CD4-positive, alpha-beta T cell treated with Interleukin-6 at 100 ng/mL for 8 hours (primary cell): Measurements from ENCODE around the gene CACNB2.

Experiments used
- DNase-seq: peaks from one replicate; pipeline ENCODE4 v3.0.0-alpha.2; 2020; ENCODE audit warnings: mixed read lengths, low spot score

CACNB2 gene

GRCh38 chr10:18140149-18140956 is at the start of gene CACNB2:
CACNB2 (plus strand) TSS chr10:18140424.
- DNase-seq = no peak

- DNase-seq = no peak
Observed at GRCh38 chr10:18094332-18094731, 45.9 kb upstream of the CACNB2 start.

- DNase-seq = no peak
Observed at GRCh38 chr10:18094793-18095192, 45.4 kb upstream of the CACNB2 start.

GRCh38 chr10:18097524-18097923 is 42.7 kb upstream of the CACNB2 start:
- no peak for DNase-seq

GRCh38 chr10:18098201-18098600 is 42.0 kb upstream of the CACNB2 start:
- DNase-seq = no peak

GRCh38 chr10:18099415-18099814 is 40.8 kb upstream of the CACNB2 start:
- DNase-seq = no peak

DNA sequence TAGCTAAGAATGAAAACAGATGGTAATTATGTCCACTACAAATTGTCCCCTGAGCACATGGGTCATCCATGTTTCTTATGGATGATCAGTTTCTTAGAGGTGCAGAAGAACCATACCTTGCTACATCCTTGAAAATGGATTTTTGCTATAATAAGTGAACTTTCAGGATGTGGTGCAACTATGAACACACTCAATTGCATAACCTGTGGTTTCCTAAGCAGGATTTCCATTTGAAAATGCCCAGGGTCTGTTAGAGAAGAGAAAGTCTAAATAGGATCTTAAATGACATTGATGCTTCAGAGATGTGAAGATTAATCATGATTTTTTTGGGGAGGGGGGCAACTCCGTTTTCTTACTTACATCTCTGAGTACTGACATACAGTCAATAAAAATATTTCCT is 39.6 kb upstream of the CACNB2 start:
- DNase-seq = no peak

- no peak for DNase-seq
Observed at GRCh38 chr10:18102404-18102803, 37.8 kb upstream of the CACNB2 start.

DNA sequence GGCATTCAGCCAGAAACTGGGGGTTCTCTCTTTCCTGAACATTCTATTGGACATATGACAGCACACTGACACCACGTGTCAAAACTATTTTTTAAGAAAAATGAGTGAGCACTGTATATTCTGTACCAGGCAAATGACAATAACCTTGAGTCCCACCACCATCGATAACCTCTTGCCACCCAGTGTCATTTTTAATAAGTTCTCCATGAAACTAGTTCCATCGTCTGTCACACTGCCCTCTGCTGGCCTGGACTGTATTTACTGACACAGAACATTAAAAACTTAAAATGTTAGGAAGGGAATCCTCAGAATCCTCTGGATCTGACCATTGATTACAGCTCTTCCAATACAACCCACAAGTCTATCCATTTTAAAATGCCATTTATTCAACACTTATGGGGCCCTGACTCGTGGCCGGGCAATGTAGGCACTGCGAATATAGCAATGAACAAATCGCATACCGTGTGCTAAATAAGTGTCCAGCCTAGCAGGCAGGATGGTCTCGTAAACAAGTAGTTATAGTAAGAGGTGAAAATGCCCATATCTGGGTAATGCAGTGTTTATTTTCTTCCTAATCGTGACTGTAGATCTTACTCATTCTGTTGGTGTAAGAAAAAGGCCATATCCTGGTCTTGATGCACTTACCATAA is 35.9 kb upstream of the CACNB2 start:
- DNase-seq = no peak

GRCh38 chr10:18109341-18109870 is 30.8 kb upstream of the CACNB2 start:
- DNase-seq = no peak

GRCh38 chr10:18113881-18114280 is 26.3 kb upstream of the CACNB2 start:
- no peak for DNase-seq

GRCh38 chr10:18117276-18117675 is 22.9 kb upstream of the CACNB2 start:
- no peak for DNase-seq

GRCh38 chr10:18122753-18123152 is 17.5 kb upstream of the CACNB2 start:
- no peak for DNase-seq

DNA sequence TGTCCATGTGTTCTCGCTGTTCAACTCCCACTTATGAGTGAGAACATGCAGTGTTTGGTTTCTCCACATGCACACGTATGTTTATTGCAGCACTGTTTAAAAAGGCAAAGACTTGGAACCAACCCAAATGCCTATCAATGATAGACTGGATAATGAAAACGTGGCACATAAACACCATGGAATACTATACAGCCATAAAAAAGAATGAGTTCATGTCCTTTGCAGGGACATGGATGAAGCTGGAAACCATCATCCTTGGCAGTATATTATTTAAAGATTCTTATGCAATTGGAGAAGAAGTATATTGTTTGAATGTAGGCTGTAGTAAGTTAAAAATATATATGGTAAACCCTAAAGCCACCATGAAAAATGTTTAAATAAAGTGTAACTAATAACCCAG is 7.2 kb upstream of the CACNB2 start:
- no peak for DNase-seq

DNA sequence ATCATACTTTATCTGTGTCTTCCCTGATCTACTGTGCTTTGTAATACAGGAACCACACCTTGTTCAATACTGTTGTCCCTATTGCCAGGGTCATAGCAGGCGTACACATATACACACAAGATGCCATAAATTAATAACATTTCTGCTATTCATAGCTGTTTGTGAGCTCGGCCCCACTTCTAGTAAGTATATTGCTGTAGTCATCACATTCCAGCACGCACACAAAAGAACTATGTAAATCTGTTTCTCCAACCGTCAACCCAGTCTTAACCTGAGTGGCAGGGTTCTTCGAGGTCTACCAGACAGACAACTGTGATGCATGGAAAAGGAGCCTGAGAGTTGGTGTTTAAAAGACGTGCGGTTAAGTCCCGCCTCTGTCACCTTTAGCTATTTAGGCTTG is 5.7 kb upstream of the CACNB2 start:
- no peak for DNase-seq

- no peak for DNase-seq
Observed at GRCh38 chr10:18134921-18135320, 5.3 kb upstream of the CACNB2 start.

GRCh38 chr10:18136073-18136791 is 4.0 kb upstream of the CACNB2 start:
- DNase-seq = no peak

- DNase-seq = no peak
Observed at GRCh38 chr10:18137111-18137510, 3.1 kb upstream of the CACNB2 start.

GRCh38 chr10:18140957-18141845 is 977 bp downstream of the CACNB2 start:
- no peak for DNase-seq

DNA sequence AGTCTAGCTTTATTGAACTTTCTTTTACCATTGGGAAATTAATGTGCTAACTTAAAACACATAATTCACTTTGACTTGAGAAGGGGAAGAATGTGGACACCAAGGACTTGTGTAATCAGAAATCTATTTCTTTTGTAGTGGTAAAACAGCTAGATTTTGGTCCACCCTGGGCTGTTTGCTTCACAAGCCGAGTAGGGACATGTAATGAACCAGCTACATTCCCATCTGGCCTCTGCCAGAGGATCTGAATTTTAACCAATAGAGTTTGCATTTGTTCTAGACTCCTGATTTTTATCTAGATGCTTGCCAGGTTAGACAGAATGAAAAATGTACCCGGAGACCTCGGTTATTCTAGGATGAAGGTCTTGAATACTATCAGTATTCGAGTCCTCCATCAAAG is 1.9 kb downstream of the CACNB2 start:
- DNase-seq = no peak

DNA sequence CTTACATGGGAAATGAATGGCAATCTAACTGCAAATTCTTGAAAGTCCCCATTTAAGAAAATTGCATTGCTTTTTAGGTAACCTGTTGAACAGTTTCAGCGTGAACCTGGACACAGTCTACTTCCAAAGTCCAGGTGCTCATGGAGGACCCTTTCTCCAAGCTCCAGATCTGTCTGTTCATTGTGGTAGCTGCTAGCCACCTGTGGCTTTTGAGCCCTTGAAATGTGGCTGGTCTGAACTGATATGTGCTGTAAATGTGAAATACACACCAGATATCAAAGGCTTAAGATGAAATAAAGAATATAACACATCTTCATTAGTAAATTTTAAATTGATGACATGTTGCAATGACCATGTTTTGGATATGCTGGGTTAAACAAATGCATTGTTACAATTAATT is 4.2 kb downstream of the CACNB2 start:
- DNase-seq = no peak

GRCh38 chr10:18144928-18145327 is 4.7 kb downstream of the CACNB2 start:
- no peak for DNase-seq
